GM19193 (cell line): ENCODE results near the gene GRAMD1B.

Experiments used
- POLR2A ChIP-seq: IDR thresholded peaks from 4 replicates; pipeline ENCODE4 v1.6.1; 2011; ENCODE audit not compliant: insufficient read depth, insufficient read length; ENCODE audit errors: extremely low read depth

Gene GRAMD1B

DNA sequence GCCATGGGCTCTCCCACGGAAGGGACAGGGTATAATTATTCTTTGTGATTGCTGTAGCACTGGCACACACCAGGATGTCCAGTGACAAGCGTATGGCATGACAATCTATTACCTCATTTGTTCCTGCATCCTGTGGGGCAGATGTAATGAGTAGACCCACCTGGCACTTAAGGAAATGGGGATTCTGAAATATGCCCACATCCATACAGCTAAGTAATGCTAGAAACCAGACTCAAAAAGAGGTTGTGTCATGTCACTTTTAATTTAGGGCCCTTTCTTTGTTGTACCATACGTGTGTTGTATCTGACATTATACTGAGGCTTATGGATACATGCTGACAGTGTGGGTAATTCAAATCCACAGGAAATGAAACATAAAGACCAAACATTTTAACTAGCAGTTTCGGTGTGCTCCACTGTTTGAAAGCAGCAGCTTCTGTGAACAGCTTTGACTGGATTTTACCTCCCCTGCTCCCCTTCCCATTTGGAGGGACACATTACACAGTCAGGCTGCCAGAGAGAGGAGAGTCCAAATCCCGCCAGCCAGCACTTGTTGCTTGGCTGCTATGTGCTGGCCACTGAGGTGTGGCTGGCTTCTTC is 21.2 kb downstream of the GRAMD1B start:
- no peak for TF ChIP-seq POLR2A

DNA sequence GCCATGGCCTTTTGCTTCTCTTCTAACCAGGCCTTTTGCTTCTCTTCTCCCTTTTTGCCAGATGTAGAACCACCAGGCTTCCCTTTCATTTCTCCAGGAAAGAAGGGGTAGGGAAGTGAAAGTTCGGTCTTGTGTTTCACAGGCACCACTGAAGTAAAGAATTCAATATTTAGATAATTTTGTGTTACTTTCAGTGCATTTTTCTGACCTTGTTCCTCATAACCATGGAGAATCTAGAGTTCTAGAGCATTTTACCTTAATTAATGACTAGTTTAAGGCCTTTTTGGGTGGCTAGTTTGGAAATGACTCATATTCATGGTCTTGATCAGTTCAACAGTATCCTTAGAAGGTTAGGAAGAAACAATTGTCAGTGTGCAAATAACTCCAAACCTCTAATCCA is 22.7 kb downstream of the GRAMD1B start:
- no peak for TF ChIP-seq POLR2A

DNA sequence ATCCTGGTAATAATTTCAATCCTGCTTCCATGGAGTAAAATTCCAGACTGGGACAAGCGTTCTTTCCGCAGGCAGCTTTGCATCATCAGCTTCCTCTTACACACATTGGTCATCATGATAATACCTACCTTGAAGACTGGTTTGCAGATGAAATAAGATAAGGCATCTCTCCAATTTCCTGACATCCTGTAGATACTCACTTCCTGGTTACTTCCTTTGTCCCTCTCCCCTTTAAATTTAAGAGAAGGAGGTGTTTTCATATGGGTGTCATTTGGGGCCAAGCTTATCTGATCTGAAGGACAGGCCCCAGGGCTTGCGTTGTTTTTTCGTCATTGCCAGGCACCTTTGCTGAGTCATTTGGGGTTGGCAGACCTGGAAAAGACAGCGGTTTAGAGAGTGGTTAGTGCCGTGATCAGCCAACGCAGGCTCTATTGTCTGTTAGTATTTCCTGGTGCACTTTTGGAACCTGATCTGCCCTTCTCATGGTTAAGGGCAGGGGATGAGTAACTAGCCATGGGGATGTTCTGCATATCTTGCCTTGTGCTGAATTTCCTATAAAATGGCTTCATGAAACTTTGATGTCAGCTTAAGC is 24.1 kb downstream of the GRAMD1B start:
- TF ChIP-seq POLR2A, result no peak

DNA sequence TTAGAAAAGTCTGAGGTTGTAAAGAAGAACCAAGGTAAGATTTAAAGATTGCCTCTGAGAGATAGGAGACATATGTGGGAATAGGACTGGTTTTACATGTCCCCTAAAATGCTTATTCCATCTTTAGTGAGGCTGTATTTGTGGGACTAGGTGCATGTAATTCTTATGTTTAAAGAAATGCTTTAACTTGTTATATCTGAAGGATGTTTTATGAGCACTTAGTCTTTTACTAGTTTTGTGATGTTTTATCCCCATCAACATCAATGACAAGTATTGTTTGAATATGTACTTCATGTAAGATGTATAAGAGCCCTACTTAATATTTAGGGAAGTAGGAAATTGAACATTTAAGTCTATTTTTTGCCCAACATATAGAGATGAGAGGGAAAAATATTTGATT is 24.7 kb downstream of the GRAMD1B start:
- no peak for TF ChIP-seq POLR2A

GRCh38 chr11:123457187-123457770 is 27.2 kb downstream of the GRAMD1B start:
- TF ChIP-seq POLR2A, result no peak

GRCh38 chr11:123458501-123458900 is 28.4 kb downstream of the GRAMD1B start:
- TF ChIP-seq POLR2A, result no peak

DNA sequence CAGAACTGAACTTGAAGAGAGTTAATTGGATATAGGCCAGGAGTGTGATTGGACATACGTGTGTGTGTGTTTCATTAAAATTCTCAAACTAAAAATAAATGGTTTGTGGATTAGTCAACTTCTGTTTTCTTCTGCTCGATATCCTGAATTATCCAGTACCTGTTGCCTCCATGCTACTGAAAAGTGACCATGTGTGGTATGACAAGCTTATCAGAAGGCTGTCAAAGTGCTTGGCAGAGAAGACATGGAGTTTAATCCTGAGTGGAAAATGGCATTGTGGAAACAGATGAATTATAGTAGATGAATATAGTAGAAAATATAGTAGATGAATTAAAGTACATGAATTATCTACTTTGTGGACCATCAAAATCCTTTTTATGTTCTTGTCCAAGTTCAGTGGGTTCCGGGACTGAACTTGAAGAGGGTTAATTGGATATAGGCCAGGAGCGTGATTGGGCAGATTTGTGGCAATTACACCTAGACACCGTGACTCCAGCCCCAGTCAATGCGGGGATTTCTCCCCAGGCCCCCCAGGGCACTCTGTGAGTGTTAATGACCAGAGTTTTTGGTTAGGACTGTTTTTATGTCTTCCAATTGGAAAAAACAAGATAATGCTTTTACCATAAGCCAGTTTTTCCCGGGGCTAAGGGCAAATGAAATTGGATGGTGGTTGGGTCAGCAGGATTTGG is 30.1 kb downstream of the GRAMD1B start:
- no peak for TF ChIP-seq POLR2A

DNA sequence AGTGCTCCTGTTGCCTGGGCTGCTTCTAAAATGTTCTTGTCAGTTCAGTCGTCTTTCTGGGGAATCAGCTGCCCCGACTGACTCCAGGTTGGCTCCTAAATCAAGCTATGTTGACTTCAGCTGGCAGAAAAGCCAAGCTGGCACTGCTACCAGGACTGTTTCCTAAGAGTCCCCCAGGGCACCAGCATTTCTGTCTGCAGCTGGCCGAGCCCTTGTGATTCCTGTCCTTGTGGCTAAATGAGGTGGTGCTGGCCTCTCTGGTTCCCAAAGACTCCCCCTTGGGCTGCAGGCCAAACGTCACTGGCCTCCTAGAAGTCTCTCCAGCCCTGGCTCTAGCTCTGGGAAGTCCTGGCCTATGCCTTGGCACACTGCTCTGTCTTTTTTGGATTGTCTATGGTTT is 31.1 kb downstream of the GRAMD1B start:
- no peak for TF ChIP-seq POLR2A

- TF ChIP-seq POLR2A, result no peak
Observed at GRCh38 chr11:123469089-123469488, 39.0 kb downstream of the GRAMD1B start.

GRCh38 chr11:123469586-123469985 is 39.5 kb downstream of the GRAMD1B start:
- TF ChIP-seq POLR2A, result no peak

DNA sequence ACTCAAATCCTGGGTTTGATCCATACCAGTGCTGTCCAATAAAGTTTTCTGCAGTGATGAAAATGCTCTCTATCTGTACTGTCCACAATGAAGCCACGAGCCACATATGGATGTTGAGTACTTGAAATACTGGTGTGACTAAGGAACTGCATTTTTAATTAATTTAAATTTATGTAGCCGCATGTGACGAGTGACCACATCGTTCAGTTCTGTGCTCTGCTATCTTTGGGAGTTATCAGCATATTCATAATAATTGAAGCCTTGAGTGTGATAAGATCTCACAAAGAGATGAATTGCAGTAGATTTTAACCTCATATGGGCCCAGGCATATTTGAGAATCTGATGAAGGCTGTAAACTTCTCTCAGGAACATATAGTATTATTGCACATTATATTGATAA is 40.8 kb downstream of the GRAMD1B start:
- no peak for TF ChIP-seq POLR2A

- no peak for TF ChIP-seq POLR2A
Observed at GRCh38 chr11:123472236-123472935, 42.3 kb downstream of the GRAMD1B start.

GRCh38 chr11:123473941-123474677 is 44.0 kb downstream of the GRAMD1B start:
- no peak for TF ChIP-seq POLR2A

GRCh38 chr11:123474994-123475393 is 44.9 kb downstream of the GRAMD1B start:
- TF ChIP-seq POLR2A, result no peak

DNA sequence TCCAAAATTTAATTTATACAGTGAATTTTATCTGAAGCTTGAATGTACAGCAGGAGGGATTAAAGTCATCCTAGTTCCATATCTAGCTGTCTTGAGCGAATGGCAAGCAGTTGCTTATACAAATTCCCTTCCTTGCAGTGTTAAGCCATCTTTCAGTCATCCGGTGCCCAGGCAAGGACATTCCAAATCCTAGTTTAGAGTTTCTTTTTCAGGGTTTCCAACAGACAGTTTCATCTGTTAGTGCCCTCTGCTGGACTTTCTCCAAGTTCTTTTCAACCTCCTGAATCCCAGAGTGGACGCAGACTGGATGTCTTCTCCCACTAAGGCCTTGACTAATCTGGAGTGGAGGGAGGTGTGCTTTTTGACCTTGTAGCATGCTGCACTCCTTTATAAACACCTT is 45.4 kb downstream of the GRAMD1B start:
- TF ChIP-seq POLR2A, result no peak
